IMR-90 (cell line): ENCODE results near the gene METTL4.

ENCODE experiments used
- MXI1 ChIP-seq: IDR thresholded peaks from 2 replicates; pipeline ENCODE4 v1.6.1; 2012; ENCODE audit warnings: low read depth, mild to moderate bottlenecking, low read length, moderate library complexity, borderline replicate concordance
- NFE2L2 ChIP-seq: fragments of 150-350 bp; IDR thresholded peaks from 2 replicates; pipeline ENCODE4 v1.6.1; 2016; ENCODE audit warnings: low read depth, mild to moderate bottlenecking, low read length
- POLR2A ChIP-seq: IDR thresholded peaks from 2 replicates; pipeline ENCODE4 v1.6.1; 2012; ENCODE audit warnings: mild to moderate bottlenecking, low read depth, low read length
- RFX5 ChIP-seq: IDR thresholded peaks from 2 replicates; pipeline ENCODE4 v1.8.0; 2012; ENCODE audit warnings: low read depth, mild to moderate bottlenecking, low read length, moderate library complexity
- TF ChIP-seq, protein P1 (sequence below): conservative IDR thresholded peaks from 2 replicates; pipeline ENCODE4 v1.5.1; 2012; ENCODE audit warnings: mild to moderate bottlenecking, low read depth, low read length, improper control_type of control experiment
- TF ChIP-seq, protein P2 (sequence below): fragments of 150-350 bp; IDR thresholded peaks from 2 replicates; pipeline ENCODE4 v1.6.1; 2017; ENCODE audit warnings: mild to moderate bottlenecking, antibody characterized with exemption, low read length, low read depth

GRCh38 chr18:2512059-2512458 lies 59.2 kb downstream of the METTL4 start:
- no peak for TF ChIP-seq POLR2A
- no peak for TF ChIP-seq MXI1
- TF ChIP-seq, protein P1, sequence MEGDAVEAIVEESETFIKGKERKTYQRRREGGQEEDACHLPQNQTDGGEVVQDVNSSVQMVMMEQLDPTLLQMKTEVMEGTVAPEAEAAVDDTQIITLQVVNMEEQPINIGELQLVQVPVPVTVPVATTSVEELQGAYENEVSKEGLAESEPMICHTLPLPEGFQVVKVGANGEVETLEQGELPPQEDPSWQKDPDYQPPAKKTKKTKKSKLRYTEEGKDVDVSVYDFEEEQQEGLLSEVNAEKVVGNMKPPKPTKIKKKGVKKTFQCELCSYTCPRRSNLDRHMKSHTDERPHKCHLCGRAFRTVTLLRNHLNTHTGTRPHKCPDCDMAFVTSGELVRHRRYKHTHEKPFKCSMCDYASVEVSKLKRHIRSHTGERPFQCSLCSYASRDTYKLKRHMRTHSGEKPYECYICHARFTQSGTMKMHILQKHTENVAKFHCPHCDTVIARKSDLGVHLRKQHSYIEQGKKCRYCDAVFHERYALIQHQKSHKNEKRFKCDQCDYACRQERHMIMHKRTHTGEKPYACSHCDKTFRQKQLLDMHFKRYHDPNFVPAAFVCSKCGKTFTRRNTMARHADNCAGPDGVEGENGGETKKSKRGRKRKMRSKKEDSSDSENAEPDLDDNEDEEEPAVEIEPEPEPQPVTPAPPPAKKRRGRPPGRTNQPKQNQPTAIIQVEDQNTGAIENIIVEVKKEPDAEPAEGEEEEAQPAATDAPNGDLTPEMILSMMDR = no peak
- no peak for TF ChIP-seq RFX5
- TF ChIP-seq NFE2L2 = no peak
- TF ChIP-seq, protein P2, sequence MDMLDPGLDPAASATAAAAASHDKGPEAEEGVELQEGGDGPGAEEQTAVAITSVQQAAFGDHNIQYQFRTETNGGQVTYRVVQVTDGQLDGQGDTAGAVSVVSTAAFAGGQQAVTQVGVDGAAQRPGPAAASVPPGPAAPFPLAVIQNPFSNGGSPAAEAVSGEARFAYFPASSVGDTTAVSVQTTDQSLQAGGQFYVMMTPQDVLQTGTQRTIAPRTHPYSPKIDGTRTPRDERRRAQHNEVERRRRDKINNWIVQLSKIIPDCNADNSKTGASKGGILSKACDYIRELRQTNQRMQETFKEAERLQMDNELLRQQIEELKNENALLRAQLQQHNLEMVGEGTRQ = no peak
